GM19043 (cell line): ENCODE measurements around the gene ATXN7L3.
"Not testable (repeated sequence)": the region's sequence is repeated elsewhere in the genome, so short reads cannot be mapped to it uniquely, and the experiment has no call there.

Experiments used
- ATAC-seq: cut with Tn5 transposase; IDR thresholded peaks from one replicate; pipeline ENCODE4 v1.9.1; 2021; ENCODE audit warnings: low read depth; ENCODE audit not compliant: unreplicated experiment

Gene ATXN7L3

DNA sequence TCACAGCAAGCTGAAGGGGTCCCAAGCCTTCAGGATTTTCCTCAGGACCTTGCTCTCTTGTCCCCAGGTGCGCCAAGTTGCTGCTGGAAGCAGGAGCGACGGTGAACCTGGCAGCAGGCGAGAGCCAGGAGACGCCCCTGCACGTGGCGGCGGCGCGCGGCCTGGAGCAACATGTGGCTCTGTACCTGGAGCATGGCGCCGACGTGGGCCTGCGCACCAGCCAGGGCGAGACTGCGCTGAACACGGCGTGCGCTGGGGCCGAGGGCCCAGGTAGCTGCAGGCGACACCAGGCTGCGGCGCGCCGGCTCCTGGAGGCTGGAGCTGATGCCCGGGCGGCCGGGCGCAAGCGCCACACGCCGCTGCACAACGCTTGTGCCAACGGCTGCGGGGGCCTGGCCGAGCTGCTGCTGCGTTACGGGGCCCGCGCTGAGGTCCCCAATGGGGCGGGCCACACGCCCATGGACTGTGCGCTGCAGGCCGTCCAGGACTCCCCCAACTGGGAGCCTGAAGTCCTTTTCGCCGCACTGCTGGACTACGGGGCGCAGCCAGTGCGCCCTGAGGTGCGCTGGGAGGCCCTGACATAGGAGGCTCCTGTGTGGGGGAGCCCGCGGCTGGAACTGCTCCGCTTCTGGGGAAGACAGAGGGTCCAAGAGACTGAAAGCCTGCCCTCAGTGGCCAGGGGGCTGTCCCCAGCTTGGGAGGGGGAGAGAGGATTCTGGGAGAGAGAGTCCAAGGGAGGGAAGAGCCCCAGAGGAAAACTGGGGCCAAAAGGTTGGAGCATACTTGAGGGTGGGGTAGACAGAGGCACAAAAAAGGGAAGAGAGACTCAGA lies 22.8 kb downstream of the ATXN7L3 start:
- no peak for ATAC-seq

DNA sequence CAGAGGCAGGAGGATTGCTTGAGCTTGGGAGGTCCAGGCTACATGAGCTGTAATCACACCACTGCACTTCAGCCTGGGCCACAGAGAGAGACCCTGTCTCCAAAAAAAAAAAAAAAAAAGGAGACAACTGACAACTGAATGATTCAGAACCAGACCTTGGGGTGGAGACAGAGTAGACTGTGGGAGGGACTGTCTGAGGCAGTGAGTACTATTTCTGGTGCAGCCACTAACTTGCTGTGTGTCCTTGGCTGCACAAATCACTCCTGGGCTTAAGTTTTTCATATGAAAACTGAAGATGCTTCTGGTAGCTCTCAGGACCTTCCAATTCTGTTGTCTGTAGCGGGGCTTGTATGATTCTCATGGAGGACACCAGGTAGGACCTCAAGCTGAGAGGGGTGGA lies 23.4 kb downstream of the ATXN7L3 start:
- no peak for ATAC-seq

DNA sequence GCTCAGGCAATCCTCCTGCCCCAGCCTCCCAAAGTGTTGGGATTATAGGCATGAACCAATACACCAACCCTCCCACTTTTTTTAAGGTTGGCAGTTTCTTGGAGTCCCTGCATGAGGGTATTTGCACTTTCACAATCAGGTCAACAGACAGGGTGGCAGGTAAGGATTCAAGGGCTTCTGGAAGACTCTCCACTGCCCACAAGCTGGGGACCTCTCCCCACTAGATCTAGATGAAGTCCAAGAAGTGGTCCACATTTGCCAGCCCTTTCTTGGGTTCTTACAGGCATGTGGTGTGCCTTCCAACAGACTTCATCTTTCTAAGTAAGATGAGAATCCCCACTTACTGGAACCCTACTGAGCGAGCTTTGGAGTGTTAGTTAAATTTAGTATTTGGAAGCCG lies 25.3 kb downstream of the ATXN7L3 start:
- no peak for ATAC-seq

DNA sequence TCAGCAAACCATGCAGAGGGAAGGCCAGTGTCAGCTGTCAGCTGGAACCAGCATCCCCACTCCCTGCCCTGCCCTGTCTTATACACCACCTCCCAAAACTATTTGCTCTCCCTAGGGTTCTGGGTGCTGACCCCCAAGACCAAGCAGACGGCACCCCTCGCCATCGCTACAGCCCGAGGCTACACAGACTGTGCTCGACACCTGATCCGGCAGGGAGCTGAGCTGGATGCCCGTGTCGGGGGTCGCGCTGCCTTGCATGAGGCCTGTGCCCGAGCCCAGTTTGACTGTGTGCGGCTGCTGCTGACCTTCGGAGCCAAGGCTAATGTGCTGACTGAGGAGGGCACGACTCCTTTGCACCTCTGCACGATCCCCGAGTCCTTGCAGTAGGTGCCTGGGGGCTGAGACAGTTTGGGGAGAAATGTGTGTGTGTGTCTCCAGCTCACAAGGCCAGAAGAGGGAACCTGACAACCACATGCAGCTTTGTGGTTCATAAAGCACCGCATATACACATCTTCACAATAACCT lies 27.7 kb downstream of the ATXN7L3 start:
- ATAC-seq: no peak

DNA sequence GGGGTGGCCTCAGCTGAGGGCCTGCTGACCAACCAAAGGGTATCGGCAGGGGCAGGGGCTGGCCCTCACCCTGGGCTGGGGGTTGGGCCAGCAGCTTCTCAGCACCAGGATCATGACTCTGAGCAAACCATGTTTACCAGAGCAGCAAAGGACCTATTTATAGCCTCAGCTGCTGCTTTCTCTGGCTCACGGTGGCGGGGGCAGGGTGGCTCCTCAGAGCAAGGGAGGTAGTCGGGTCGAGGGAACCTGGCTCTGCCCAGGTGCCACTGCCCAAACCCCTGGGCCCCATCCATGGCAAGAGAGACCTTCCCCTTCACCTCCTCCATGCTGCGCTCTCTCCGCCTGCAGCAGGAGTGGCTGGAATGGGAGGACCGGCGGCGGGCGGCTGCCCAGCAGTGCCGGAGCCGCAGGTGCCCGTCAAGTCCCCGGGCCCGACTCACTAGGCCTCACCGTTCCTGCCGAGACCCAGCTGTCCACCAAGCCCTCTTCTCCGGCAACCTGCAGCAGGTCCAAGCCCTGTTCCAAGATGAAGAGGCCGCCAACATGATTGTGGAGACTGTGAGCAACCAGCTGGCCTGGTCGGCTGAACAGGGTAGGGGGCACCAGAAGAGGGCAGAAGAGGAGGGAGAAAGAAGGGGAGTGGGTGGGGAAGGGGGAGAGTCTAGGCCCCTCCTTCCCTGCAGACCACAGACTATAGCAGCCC lies 29.0 kb downstream of the ATXN7L3 start, which contains the start of gene ASB16:
Gene ASB16, plus strand, starts transcription at position 206 of the 703 bp plus-strand sequence. Its CDS starts 86 bp downstream, at position 292.
- no peak for ATAC-seq

DNA sequence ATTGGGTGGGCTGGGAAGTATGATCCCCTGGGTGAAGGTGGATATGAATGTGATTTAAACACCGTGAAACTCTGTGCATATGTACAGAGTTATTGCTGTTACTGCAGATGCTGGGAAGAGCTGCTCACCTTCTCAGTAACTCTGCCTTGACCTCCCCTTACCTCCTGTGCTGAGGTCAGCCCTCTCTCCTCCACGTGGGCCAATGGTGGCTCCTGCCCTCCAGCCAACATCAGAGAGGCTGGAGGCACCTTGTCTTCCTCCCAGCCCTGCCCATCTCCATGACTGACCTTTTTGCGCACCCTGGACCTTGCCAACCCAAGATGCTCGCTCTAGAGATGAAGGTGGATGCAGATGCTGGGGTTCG lies 29.6 kb downstream of the ATXN7L3 start:
- no peak for ATAC-seq

DNA sequence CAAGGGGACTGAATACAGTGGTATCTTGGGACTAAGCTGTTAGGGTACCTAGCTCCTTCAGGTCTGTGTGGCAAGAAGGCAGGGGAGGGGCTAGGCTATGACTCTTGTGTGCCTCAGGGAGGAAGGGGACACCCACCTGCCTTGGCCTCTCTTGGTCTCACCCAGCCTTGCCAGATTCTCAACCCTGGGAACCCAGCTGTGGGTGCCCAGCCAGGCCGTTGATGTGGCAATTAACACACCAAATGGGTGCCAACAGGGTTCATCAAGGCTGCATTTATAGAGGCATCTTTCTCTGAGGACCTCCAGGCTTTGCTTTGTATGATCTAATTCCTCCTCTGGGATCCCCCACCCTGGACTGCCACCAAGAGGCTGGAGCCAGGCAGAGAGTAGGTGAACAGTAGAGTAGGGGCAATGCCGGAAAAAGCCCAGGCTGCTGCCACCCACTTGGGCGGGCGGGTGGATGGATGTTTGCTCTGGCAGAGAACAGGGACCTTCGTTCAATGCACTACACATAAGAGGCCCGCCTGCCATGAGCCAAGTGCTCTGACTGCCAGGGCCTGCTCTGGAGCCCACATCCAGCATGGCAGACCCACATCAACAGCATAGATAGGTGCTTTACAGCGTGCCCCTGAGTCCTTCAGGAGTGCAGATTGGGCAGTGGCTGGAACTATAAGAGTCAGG lies 32.4 kb downstream of the ATXN7L3 start:
- no peak for ATAC-seq

DNA sequence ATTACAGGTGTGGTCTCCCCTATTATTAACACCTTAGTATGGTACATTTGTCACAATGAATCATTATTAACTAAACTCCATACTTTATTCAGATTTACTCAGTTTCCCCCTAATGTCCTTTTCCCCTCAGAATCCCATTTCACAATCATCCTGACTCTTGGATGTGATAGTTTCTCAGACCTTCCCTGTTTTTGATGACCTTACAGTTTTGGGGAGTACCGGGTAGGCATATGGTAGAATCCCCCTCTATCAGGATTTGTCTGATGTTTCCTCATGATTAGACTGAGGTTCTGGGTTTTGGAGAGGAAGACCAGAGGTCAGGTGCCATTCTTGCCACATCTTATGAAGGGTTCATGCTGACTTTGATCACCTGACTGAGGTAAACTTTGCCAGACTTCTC lies 35.2 kb downstream of the ATXN7L3 start:
- ATAC-seq: no peak

DNA sequence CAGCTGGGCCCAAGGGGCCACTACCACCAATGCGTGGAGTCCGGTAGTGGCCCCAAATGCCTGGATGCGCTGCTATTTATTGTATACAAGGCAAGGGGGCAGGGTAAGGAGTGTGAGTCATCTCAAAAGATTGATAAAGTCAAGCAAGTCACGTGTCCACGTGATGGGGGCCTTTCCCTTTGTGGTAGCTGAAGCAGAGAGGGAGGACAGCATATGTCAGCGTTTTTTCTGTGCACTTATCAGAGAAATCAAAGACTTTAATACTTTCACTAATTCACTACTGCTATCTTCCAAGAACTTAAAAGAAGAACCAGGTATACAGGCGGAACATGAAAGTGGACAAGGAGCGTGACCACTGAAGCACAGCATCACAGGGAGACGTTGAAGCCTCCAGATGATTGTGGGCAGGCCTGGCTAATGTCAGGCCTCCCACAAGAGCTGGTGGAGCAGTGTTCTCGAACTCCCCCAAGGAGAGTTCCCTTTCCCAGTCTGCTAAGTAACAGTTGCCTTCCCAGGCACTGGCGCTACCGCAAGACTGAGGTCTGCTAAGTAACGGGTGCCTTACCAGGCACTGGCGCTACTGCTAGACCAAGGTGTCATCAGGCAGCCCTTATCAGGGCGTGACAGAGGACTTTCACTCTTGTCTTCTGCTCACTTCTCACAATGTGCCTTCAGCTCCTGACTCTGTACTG lies 40.0 kb downstream of the ATXN7L3 start:
- ATAC-seq: no peak

DNA sequence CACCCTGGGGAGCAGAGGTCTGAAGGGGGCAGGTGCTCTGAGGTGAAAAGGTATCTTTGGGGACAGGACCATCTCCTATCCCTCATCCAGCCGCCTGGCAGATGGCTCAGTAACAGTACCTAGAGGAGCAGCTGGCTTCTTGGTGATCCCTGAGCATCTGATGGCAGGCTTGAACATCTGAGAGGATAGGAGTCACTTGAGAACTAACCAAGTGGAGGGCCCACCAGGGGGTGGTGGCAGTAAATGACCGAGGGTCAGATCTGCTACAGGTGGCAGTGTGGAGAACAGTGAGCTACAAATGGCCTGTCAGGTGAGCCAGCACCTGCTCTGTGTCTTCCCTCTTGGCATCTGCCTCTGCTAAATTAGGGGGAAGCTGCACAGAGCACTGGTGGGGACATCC lies 44.2 kb downstream of the ATXN7L3 start:
- no peak for ATAC-seq

DNA sequence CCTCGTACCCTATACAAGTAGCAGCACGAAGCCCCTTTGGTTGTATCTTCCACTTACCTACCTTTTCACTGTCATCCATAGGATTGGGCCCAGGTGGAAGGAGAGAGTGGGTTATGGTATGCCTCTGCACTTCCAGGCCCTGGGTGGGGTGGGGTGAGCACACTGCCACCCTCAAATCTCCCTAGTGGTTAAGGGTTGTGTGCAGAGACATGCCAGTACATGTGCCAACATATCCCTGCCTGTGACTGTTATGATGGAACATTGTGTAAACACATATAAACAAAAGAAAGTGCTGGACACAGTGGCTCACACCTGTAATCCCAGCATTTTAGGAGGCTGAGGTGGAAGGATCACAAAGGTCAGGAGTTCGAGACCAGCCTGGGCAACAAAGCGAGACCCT lies 46.8 kb downstream of the ATXN7L3 start:
- ATAC-seq: no peak

DNA sequence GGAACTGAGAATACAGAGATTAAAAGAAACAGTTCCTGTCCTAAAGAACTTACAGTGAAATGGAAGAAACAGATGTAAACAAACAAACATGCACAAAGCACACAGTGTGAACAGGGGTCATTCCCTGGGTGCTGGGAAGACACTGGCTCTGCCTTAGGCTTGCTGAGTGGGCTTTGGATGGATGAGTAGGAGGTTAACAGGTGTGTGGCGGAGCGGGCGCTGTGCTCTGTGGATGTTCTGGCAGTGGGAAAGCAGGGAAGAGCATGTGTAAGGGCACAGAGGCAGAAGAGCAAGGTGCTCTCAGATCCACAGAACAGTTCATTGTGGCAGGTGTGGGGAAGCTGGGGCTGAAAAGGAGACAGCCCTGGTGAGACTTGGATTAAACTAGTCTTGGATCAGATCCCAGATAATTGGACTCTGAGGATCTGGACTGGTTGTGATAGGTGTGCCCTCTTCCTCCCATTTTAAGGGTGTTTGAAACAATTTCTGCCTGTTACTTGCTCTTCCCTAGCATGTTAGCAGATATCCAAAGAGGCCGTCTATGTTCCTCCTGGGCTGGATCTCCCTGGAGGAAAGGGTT lies 49.8 kb downstream of the ATXN7L3 start:
- ATAC-seq: no peak

DNA sequence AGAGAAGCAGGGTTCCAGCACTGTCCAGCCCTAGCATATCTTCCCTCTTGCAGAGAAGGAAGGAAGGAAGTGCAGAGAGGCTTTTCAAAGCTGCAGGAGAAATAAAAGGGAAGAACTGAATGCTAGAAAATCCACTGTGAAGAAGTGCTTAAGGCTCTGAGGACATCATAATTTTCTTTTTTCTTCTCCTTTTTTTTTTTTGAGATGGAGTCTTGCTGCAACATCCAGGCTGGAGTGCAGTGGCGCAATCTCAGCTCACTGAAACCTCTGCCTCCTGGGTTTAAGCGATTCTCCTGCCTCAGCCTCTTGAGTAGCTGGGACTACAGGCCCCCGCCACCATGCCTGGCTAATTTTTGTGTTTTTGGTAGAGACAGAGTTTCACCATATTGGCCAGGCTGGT lies 50.6 kb downstream of the ATXN7L3 start:
- ATAC-seq: not testable (repeated sequence)

DNA sequence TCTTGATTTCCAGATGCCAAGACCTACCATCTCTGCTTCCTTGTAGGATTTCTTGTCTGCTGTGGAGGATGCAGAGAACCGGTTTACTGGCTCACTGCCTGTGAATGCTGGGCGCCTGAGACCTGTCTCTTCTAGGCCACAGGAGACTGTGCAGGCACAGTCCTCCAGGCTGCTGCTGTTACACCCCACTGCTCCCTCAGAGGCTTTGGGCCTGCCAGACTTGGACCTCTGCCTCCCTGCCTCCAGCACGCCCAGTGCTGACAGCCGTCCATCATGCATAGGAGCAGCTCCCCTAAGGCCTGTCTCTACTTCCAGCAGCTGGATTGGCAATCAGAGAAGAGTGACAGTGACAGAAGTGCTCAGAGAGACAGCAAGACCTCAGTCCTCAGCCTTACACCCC lies 51.9 kb downstream of the ATXN7L3 start:
- no peak for ATAC-seq

DNA sequence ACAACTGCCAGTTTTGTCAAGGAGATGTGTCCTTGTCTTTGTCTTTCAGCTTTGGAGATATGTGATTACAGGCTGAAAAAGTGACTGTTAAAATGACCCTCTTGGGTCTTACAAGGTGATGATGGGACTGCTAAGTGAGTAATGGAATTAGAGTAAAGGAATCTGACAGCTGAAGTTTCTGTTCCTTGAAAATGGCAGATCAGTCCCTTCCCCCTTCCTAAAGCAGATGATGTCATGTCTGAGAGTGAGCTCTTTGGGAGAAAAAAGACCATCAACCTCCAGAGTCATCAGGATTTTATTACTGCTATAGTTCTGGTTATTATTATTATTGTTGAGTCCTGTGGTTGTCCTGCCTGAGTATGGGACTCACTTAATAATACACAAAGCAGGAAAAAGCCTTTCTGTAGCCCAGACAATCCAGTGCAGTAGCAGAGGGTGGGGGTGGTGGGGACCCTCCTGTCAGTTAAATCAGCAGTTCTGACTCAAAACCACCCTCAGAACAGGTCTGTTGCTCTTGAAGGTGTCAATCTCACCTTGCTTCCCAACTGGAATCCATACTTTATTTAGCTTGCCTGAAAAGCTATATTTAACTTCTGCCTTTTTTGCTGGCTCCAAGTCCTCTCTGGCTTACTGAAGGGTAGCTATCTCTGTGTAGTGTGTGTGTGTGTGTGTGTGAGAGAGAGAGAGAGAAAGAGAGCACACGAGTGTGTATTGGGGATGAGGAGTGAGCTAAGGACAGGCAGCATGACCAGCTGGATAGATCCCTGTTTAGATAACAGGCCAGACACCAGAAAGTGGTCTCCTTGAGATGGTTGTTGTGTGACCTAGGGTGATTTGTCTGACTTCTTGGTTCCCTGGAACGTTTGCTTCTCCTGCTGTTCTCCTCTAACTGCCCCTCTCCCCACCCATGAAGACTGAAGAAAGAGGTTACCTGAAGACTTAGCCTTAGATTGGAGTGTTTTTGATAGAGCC lies 53.0 kb downstream of the ATXN7L3 start:
- no peak for ATAC-seq

DNA sequence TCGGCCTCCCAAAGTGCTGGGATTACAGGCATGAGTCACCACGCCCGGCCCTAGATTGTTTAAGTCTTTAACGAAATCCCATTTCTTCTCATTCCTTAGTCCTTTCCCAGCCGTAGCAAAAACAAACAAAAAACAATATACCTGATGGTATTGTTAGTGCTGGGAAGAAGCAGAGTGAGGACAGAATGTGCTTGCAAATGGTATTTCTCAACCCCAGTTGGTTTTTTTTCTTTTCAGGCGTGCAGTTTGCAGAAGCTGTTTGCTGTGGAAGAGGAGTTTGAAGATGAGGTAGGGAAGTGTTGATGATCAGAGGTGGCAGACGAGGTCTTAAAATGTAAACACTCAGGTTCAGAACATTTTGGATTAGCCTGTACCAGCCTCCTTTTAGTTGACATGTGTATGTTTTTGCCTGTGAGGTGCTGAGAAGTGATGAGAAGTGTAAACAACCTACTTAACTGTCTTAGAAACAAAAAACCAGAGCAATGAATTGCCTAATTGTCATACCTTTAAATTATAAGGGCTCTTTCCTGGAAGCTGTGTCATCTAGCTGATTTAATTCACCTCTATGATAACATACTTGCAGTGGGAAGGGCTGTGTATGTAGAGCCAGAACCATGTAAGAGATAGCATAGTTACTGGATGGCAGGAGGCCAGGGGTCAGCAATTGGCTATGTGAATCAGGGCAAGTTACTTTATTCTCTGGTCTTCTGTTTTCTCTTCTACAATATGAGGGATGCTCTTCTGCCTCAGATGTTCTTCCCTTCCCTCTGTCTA lies 54.5 kb downstream of the ATXN7L3 start:
- ATAC-seq: no peak

DNA sequence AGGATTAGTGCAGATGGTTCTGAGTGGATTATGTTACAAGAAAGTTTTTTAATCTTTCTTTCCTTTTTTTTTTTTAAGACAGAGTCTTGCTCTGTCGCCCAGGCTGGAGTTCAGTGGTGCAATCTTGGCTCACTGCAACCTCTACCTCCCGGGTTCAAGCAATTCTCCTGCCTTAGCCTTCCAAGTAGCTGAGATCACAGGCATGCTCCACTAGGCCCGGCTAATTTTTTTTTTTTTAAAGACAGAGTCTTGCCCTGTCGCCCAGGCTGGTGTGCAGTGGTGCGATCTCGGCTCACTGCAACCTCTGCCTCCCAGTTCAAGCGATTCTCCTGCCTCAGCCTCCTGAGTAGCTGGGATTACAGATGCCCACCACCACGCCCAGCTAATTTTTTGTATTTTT lies 55.8 kb downstream of the ATXN7L3 start:
- ATAC-seq: not testable (repeated sequence)
